HG02943 (cell line): Measurements from ENCODE around the gene LTK.
"Not testable (repeated sequence)": the region's sequence is repeated elsewhere in the genome, so short reads cannot be mapped to it uniquely, and the experiment has no call there.

Experiments used
- ATAC-seq: cut with Tn5 transposase; IDR thresholded peaks from one replicate; pipeline ENCODE4 v1.9.1; 2021; ENCODE audit warnings: mild to moderate bottlenecking, low read depth, moderate library complexity; ENCODE audit not compliant: unreplicated experiment

The LTK gene

DNA sequence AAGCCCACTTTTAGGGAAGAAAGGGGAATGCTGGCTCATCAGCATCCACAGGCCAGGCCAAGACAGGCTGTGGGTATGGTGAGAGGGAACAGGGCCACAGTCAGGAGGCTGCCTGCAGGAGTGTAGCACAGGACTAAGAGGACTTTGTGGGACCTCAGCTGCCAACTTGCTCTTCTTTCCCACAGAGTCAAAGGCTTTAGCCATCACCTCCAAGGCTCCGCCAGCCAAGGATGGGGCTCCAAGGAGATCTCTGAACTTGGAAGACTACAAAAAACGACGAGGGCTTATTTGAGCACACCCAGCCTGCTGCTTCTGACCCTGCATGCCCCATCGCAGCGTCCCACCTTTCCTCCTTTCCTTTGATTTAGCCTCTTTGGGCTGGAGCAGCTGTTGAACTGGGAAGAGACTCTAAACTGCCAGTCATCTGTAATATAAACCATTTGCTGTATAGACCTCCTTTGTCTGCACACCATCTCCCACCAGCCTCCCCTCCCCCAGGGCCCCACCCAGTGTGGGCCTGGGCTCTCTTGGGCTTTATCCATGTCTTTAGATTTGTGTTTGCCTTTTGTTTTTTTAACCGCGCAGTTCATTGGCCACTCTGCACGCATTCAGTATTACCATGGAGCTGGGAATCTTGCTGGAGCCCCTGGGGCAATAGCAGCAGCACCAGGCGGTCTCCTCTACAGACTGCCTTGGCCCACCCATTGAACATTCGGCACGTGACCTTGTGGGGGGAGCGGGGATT is 33.1 kb downstream of the LTK start:
- no peak for ATAC-seq

- ATAC-seq, result no peak
Measured at GRCh38 chr15:41476416-41477048, 37.1 kb downstream of the LTK start.

DNA sequence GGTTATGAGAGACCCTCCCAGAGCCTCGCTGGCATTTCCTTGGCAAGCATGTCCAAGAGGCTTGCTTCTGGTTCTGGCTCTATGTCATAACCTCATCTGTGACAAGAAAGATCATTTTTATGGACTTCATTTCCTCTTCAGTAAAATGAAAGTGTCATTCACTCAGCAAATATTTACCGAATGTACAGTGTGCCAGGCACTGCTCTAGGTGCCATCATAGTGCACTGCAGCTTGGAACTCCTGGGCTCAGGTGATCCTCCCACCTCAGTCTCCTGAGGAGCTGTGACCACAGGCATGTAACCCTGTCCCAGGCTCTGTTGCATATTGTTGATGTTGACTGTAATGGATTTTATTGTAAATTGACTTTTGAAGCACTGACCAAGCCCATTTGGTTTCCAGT is 38.7 kb downstream of the LTK start:
- ATAC-seq, result no peak

- no peak for ATAC-seq
Measured at GRCh38 chr15:41474436-41474835, 39.2 kb downstream of the LTK start.

GRCh38 chr15:41473418-41473817 is 40.2 kb downstream of the LTK start:
- no peak for ATAC-seq

DNA sequence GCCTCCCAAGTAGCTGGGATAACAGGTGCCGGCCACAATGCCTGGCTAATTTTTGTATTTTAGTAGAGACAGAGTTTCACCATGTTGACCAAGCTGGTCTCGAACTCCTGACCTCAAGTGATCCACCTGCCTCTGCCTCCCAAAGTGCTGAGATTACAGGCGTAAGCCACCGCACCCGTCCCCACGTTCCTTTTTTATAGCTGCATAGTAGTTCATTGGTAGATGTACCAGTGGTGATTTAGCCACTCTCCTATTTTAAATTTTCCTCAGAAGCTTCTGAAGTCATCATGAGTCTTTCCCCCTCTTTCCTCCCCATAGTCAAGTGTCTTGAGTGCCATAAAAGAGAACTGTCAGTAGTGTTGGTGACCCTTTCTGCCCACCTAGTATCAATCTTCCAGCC is 44.0 kb downstream of the LTK start:
- ATAC-seq, result not testable (repeated sequence)

- ATAC-seq, result no peak
Measured at GRCh38 chr15:41466711-41467110, 46.9 kb downstream of the LTK start.

GRCh38 chr15:41465822-41466421 is 47.7 kb downstream of the LTK start:
- no peak for ATAC-seq

- no peak for ATAC-seq
Measured at GRCh38 chr15:41464889-41465580, 48.6 kb downstream of the LTK start.

- no peak for ATAC-seq
Measured at GRCh38 chr15:41462084-41462795, 51.4 kb downstream of the LTK start.
